ENCODE data around the gene PRKAA1.

PRKAA1 gene

DNA sequence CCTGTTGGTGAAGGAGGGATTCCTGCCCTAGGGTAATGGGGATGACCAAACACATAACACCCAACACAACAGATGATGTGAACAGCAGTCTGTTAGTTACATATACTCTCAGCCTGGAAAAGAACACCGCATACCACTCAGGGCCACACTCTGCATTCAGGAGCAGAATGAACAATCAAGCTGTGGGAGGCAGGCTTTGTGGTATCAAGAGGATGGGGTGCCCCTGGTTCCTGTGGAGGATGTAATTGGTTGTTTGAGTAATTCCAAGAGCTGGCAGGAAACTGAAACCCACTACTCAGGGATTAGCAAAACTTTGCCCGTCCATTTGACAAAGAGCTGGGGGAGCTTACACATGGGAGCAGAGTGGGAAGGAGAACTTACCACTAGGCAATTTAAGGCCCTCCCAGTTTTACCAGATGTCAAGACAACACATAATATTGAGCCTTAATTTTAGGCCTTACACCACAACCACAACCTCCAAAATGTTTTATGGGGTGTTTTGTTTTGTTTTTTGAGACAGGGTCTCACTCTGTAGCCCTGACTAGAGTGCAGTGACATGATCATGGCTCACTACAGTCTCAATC is 15.6 kb upstream of the PRKAA1 start:
- no peaks in the 10 kb centered on the region for H3K27me3 ChIP-seq (ENCODE audit: insufficient read depth, low read length, poor library complexity)
- H3K9me3 ChIP-seq (ENCODE audit: insufficient read depth, low read length, severe bottlenecking), result no peaks in the 10 kb centered on the region
- DNase-seq (no peak), ATAC-seq (ENCODE audit: insufficient read depth, low read depth) (no peak)
- H3K27ac ChIP-seq (ENCODE audit: low read length), result no peak overlapping the region
- no peaks in the 10 kb centered on the region for H4K20me1 ChIP-seq (ENCODE audit: insufficient read depth, low read length)
- H3K4me1 ChIP-seq (ENCODE audit: insufficient read depth, low read length), result no peaks in the 10 kb centered on the region
- H3K36me3 ChIP-seq (ENCODE audit: insufficient read depth, low read length), result no peaks in the 10 kb centered on the region
- H3K9ac ChIP-seq (ENCODE audit: low read depth, low read length), result no peak overlapping the region
- H3K4me3 ChIP-seq (ENCODE audit: low read depth in 1 of 2, low read length in 2 of 2), result no peak overlapping the region
- no peak overlapping the region for H3K4me2 ChIP-seq (ENCODE audit: insufficient read depth, low read length)
- H2AFZ ChIP-seq (ENCODE audit: low read depth, low read length), result no peak overlapping the region
- TF ChIP-seq EZH2 (IDR thresholded peaks at IDR 0.05; ENCODE audit: borderline replicate concordance, low read depth, low read length, severe bottlenecking), result no peak
- TF ChIP-seq, protein P1, sequence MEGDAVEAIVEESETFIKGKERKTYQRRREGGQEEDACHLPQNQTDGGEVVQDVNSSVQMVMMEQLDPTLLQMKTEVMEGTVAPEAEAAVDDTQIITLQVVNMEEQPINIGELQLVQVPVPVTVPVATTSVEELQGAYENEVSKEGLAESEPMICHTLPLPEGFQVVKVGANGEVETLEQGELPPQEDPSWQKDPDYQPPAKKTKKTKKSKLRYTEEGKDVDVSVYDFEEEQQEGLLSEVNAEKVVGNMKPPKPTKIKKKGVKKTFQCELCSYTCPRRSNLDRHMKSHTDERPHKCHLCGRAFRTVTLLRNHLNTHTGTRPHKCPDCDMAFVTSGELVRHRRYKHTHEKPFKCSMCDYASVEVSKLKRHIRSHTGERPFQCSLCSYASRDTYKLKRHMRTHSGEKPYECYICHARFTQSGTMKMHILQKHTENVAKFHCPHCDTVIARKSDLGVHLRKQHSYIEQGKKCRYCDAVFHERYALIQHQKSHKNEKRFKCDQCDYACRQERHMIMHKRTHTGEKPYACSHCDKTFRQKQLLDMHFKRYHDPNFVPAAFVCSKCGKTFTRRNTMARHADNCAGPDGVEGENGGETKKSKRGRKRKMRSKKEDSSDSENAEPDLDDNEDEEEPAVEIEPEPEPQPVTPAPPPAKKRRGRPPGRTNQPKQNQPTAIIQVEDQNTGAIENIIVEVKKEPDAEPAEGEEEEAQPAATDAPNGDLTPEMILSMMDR (IDR thresholded peaks at IDR 0.05; ENCODE audit: borderline replicate concordance, extremely low read depth, low read length, poor library complexity, severe bottlenecking), result no peak
- no peaks in the 10 kb centered on the region for H3K79me2 ChIP-seq (ENCODE audit: insufficient read depth, low read length)

DNA sequence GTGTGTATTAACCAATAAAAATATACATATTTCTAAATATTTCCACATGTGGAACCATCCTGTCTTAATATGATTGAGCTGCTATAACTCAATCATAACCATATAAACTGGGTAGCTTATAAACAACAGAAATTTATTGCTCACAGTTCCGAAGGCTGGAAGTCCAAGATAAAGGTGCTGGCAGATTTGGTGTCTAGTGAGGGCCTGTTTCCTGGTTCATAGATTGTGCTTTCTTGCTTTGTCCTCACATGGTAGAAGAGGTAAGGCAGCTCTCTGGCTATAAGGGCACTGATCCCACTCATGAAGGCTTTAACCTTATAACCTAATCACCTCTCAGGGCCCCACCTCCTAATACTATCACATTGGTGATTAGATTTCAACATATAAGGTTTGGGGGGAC is 14.0 kb upstream of the PRKAA1 start:
- H3K9me3 ChIP-seq (ENCODE audit: insufficient read depth, low read length, severe bottlenecking), result no peaks in the 10 kb centered on the region
- ATAC-seq (ENCODE audit: insufficient read depth, low read depth), result no peak
- H3K4me1 ChIP-seq (ENCODE audit: insufficient read depth, low read length), result no peaks in the 10 kb centered on the region
- H3K4me2 ChIP-seq (ENCODE audit: insufficient read depth, low read length), result no peak overlapping the region
- H3K27me3 ChIP-seq (ENCODE audit: insufficient read depth, low read length, poor library complexity), result no peaks in the 10 kb centered on the region
- H3K4me3 ChIP-seq (ENCODE audit: low read depth in 1 of 2, low read length in 2 of 2), result no peak overlapping the region
- H2AFZ ChIP-seq (ENCODE audit: low read depth, low read length), result no peak overlapping the region
- TF ChIP-seq, protein P1 (IDR thresholded peaks at IDR 0.05; ENCODE audit: borderline replicate concordance, extremely low read depth, low read length, poor library complexity, severe bottlenecking), result no peak
- no peak for TF ChIP-seq EZH2 (IDR thresholded peaks at IDR 0.05; ENCODE audit: borderline replicate concordance, low read depth, low read length, severe bottlenecking)
- no peak overlapping the region for H3K27ac ChIP-seq (ENCODE audit: low read length)
- H3K9ac ChIP-seq (ENCODE audit: low read depth, low read length), result no peak overlapping the region
- H4K20me1 ChIP-seq (ENCODE audit: insufficient read depth, low read length), result no peaks in the 10 kb centered on the region
- H3K79me2 ChIP-seq (ENCODE audit: insufficient read depth, low read length), result no peaks in the 10 kb centered on the region
- H3K36me3 ChIP-seq (ENCODE audit: insufficient read depth, low read length), result no peaks in the 10 kb centered on the region
- no peak for DNase-seq

DNA sequence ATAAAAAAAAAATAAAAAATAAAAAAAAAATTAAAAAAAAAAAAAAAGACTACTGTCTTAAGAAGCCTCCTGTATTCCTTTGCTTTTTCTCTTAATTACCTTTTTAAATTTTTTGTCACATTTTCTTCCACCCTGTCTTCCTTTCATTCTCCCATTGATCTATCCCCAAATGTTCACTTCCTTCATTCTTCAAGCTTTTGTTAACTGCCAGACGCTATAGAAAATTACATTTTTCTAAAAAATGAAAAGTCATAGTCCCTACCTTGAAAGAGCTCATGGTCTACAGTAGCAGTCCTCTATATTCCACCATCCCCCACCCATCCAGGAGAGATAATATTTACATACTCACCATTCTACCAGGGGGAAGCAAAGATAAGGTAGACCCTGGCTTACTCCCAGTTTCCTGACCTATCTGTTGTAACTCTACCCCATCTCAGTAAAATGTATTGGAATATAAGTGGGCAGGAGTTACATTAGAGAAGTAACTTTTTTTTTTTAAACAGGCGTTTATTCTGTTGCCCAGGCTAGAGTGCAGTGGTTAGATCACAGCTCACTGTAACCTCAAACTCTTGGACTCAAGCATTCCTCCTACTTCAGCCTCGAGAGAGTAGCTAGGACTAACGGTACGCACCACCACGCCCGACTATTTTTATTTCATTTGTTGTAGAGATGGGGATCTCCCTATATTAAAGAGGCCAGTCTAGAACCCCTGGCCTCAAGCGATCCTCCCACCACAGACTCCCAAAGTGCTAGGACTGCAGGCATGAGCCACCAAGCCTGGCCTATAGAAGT is 3.8 kb upstream of the PRKAA1 start:
- Histone ChIP-seq H3K4me3 (ENCODE audit: low read depth in 1 of 2, low read length in 2 of 2) (no peak overlapping the region), H3K4me2 (ENCODE audit: insufficient read depth, low read length) (no peak overlapping the region), H2AFZ (ENCODE audit: low read depth, low read length) (no peak overlapping the region), H3K9ac (ENCODE audit: low read depth, low read length) (no peak overlapping the region), H3K36me3 (ENCODE audit: insufficient read depth, low read length) (no peaks in the 10 kb centered on the region; the same call in 1 of the 2 replicates), H3K79me2 (ENCODE audit: insufficient read depth, low read length) (peaks cover 10% of the 10 kb centered on the region), H4K20me1 (ENCODE audit: insufficient read depth, low read length) (peaks cover 5% of the 10 kb centered on the region; the same call in 1 of the 2 replicates), H3K4me1 (ENCODE audit: insufficient read depth, low read length) (peaks cover 21% of the 10 kb centered on the region), H3K27me3 (ENCODE audit: insufficient read depth, low read length, poor library complexity) (no peaks in the 10 kb centered on the region), H3K9me3 (ENCODE audit: insufficient read depth, low read length, severe bottlenecking) (no peaks in the 10 kb centered on the region), H3K27ac (ENCODE audit: low read length) (no peak overlapping the region)
- ATAC-seq (ENCODE audit: insufficient read depth, low read depth) (no peak), DNase-seq (no peak)
- TF ChIP-seq EZH2 (IDR thresholded peaks at IDR 0.05; ENCODE audit: borderline replicate concordance, low read depth, low read length, severe bottlenecking), result no peak
- TF ChIP-seq, protein P1 (IDR thresholded peaks at IDR 0.05; ENCODE audit: borderline replicate concordance, extremely low read depth, low read length, poor library complexity, severe bottlenecking), result no peak
